ENCODE results near the gene DNAH17.

DNAH17 gene

GRCh38 chr17:78598013-78598471 lies 20.8 kb upstream of the DNAH17 start:
- in situ Hi-C loops (cut with MboI; ENCODE audit: low sequenced_read_pairs, unreplicated experiment): no loop called here
- no peak for TF ChIP-seq CTCF (IDR thresholded peaks at IDR 0.05; ENCODE audit: borderline replicate concordance, control extremely low read depth, extremely low read depth, insufficient read depth, missing control alignments)
- no peak for DNase-seq (ENCODE audit: low spot score)

GRCh38 chr17:78596871-78597764 lies 19.9 kb upstream of the DNAH17 start:
- no peak for TF ChIP-seq CTCF (IDR thresholded peaks at IDR 0.05; ENCODE audit: borderline replicate concordance, control extremely low read depth, extremely low read depth, insufficient read depth, missing control alignments)
- in situ Hi-C loops (cut with MboI; ENCODE audit: low sequenced_read_pairs, unreplicated experiment): no loop called here
- DNase-seq (ENCODE audit: low spot score): no peak

- no peak for TF ChIP-seq CTCF (IDR thresholded peaks at IDR 0.05; ENCODE audit: borderline replicate concordance, control extremely low read depth, extremely low read depth, insufficient read depth, missing control alignments)
- no peak for DNase-seq (ENCODE audit: low spot score)
- in situ Hi-C loops (cut with MboI; ENCODE audit: low sequenced_read_pairs, unreplicated experiment): no loop called here
These were observed 18.1 kb upstream of the DNAH17 start for GRCh38 chr17:78595135-78595810.

DNA sequence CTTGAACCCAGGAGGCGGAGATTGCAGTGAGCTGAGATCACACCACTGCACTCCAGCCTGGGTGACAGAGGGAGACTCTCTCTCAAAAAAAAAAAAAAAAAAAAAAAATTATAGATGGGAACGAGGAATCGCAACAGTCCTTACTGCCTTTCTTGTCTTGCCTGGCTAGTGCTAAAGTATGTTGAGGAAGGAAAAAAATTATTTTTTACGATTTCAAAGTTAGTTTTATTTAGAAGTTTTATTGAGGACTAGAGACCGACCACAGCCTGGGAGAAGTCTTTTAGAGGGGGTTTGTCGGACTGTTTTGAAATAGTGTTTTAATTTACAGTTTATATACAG lies 15.8 kb upstream of the DNAH17 start:
- in situ Hi-C loops (cut with MboI; ENCODE audit: low sequenced_read_pairs, unreplicated experiment): no loop called here
- no peak for TF ChIP-seq CTCF (IDR thresholded peaks at IDR 0.05; ENCODE audit: borderline replicate concordance, control extremely low read depth, extremely low read depth, insufficient read depth, missing control alignments)
- DNase-seq (ENCODE audit: low spot score): no peak

- no peak for DNase-seq (ENCODE audit: low spot score)
- in situ Hi-C loops (cut with MboI; ENCODE audit: low sequenced_read_pairs, unreplicated experiment): no loop called here
- TF ChIP-seq CTCF (IDR thresholded peaks at IDR 0.05; ENCODE audit: borderline replicate concordance, control extremely low read depth, extremely low read depth, insufficient read depth, missing control alignments): no peak
These were observed 14.1 kb upstream of the DNAH17 start for GRCh38 chr17:78591263-78591671.

DNA sequence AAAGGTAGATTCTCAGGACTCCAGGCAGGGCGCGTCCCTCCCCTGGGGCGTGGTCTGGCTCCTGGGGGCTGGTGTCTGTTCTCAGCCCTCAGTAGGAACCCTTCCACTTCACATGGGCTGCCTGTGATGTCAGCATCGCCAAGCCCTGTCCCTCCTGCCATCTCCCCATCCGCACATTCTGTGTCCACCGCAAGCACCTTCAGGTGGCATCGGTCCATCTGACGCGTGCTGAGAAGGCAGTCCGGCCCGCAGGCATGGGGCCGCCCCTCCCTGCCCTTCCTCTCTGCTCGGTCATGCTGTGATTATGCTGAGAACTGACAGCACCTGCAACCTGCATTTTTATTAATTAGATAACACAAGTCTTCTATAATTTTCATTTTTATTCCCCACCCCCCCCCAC lies 12.7 kb upstream of the DNAH17 start:
- TF ChIP-seq CTCF (IDR thresholded peaks at IDR 0.05; ENCODE audit: borderline replicate concordance, control extremely low read depth, extremely low read depth, insufficient read depth, missing control alignments): no peak
- DNase-seq (ENCODE audit: low spot score): no peak
- in situ Hi-C loops (cut with MboI; ENCODE audit: low sequenced_read_pairs, unreplicated experiment): no loop called here

Measured in GM13976 (cell line).